GM12878 (cell line): ENCODE data around the gene PHC1. TPM values are rescaled to one million over a fixed set of nuclear protein-coding genes. Genes with fewer than 3 reads are reported as not detected.

Experiments
- ATAC-seq: fragments of 200-7000 bp; cut with Tn5 transposase; 3 replicates; pipeline ENCODE4 v1.9.1; 2020; ENCODE audit warnings: mild to moderate bottlenecking, moderate library complexity
- BruUV-seq: library from RNA; stranded (reverse); fragments of 400-500 nt; replicated peaks from 2 replicates; lab custom pipeline; 2021; lab: Mats Ljungman, UMichigan
- CTCF ChIA-PET: fragments of 300-600 bp; sonication (Branson Sonifier 250); formaldehyde crosslinking; extraction: SDS; loops from one replicate; lab custom pipeline; 2021; ENCODE audit warnings: inconsistent platforms; lab: Yijun Ruan, JAX
- POLR2A ChIA-PET: fragments of 350-600 bp; formaldehyde crosslinking; extraction: SDS; loops from one replicate; lab custom pipeline; 2021; ENCODE audit warnings: inconsistent platforms; lab: Charles Lee
- RAD21 ChIA-PET: fragments of 300-600 bp; sonication (Branson Sonifier 250); formaldehyde crosslinking; loops from one replicate; lab custom pipeline; 2023; ENCODE audit warnings: antibody characterized with exemption; ENCODE audit not compliant: unreplicated experiment; lab: Charles Lee
- SMC1A ChIA-PET: fragments of 300-600 bp; sonication (Branson Sonifier 250); formaldehyde crosslinking; loops from one replicate; lab custom pipeline; 2023; ENCODE audit not compliant: unreplicated experiment, uncharacterized antibody; lab: Charles Lee
- DNase-seq: peaks from one replicate; pipeline ENCODE4 v3.0.0-alpha.2; 2011; ENCODE audit warnings: low read depth, low spot score
- FAIRE-seq: peaks from 3 replicates; lab custom pipeline; 2011; peaks lifted over from hg19 to GRCh38; lab: Jason Lieb, UNC
- H2AFZ ChIP-seq: 2 replicates; pipeline ENCODE4 v1.6.0; 2011; ENCODE audit warnings: low read depth, low read length, control low read depth; ENCODE audit not compliant: control insufficient read depth
- H3K27ac ChIP-seq: 2 replicates; pipeline ENCODE4 v1.5.1; 2011; ENCODE audit warnings: control low read depth; ENCODE audit not compliant: control insufficient read depth, insufficient read depth
- H3K27me3 ChIP-seq, 2 experiments: replicated peaks in 1 of 2; 2 replicates each; pipeline versions ENCODE4 v1.6.0 to v1.6.1; 2011; ENCODE audit warnings: low read length in 1 of 2; ENCODE audit not compliant: control insufficient read depth in 2 of 2, insufficient read depth in 2 of 2
- H3K36me3 ChIP-seq, 2 experiments: 2 replicates each; pipeline ENCODE4 v1.5.1; 2011; ENCODE audit warnings: low read length in 1 of 2; ENCODE audit not compliant: control insufficient read depth in 2 of 2, insufficient read depth in 2 of 2
- H3K4me1 ChIP-seq: 2 replicates; pipeline ENCODE4 v1.6.1; 2011; ENCODE audit warnings: mild to moderate bottlenecking, low read length, moderate library complexity, mixed read lengths; ENCODE audit not compliant: control insufficient read depth, insufficient read depth
- H3K4me2 ChIP-seq: 2 replicates; pipeline ENCODE4 v1.6.0; 2011; ENCODE audit warnings: control low read depth; ENCODE audit not compliant: control insufficient read depth, insufficient read depth
- H3K4me3 ChIP-seq: fragments of 200-600 bp; sonication (generic); 2 replicates; pipeline ENCODE4 v1.5.1; 2016
- H3K79me2 ChIP-seq: 2 replicates; pipeline ENCODE4 v1.6.0; 2011; ENCODE audit warnings: low read length; ENCODE audit not compliant: control insufficient read depth, insufficient read depth
- H3K9ac ChIP-seq: 2 replicates; pipeline ENCODE4 v1.8.0; 2011; ENCODE audit warnings: low read length, control low read depth, mixed read lengths; ENCODE audit not compliant: control insufficient read depth, insufficient read depth
- H3K9me3 ChIP-seq: replicated peaks from 3 replicates; pipeline ENCODE4 v1.5.1; 2011; ENCODE audit warnings: mild to moderate bottlenecking, low read length; ENCODE audit not compliant: control insufficient read depth, insufficient read depth
- H4K20me1 ChIP-seq: 2 replicates; pipeline ENCODE4 v1.6.0; 2011; ENCODE audit not compliant: control insufficient read depth, insufficient read depth
- BRCA1 ChIP-seq: IDR thresholded peaks from 2 replicates; pipeline ENCODE4 v1.6.1; 2011; ENCODE audit warnings: low read depth, low read length, improper control_type of control experiment
- ETV6 ChIP-seq, 2 experiments: fragments of 450-650 bp in 1 of 2; IDR thresholded peaks in 1 of 2; conservative IDR thresholded peaks in 1 of 2; 2 replicates each; pipeline ENCODE4 v1.6.1; 2014; ENCODE audit warnings: antibody characterized with exemption in 1 of 2, borderline replicate concordance in 1 of 2, low read depth in 1 of 2, mild to moderate bottlenecking in 1 of 2, moderate library complexity in 1 of 2
- GATAD2B ChIP-seq: fragments of 450-650 bp; conservative IDR thresholded peaks from 2 replicates; pipeline ENCODE4 v1.6.1; 2017; ENCODE audit warnings: low read depth, mild to moderate bottlenecking, moderate library complexity
- IKZF2 ChIP-seq, 2 experiments: fragments of 450-650 bp; IDR thresholded peaks; 2 replicates each; pipeline ENCODE4 v1.6.1; 2017; ENCODE audit warnings: mild to moderate bottlenecking in 2 of 2, moderate library complexity in 2 of 2
- JUND ChIP-seq: IDR thresholded peaks from 2 replicates; pipeline ENCODE4 v1.6.1; 2012; ENCODE audit warnings: low read depth, mild to moderate bottlenecking, low read length, improper control_type of control experiment, moderate library complexity
- KLF5 ChIP-seq: fragments of 450-650 bp; IDR thresholded peaks from 2 replicates; pipeline ENCODE4 v1.6.1; 2014; ENCODE audit warnings: mild to moderate bottlenecking; ENCODE audit not compliant: partially characterized antibody
- MYB ChIP-seq: fragments of 150-350 bp; IDR thresholded peaks from 2 replicates; pipeline ENCODE4 v1.6.1; 2014; ENCODE audit warnings: mild to moderate bottlenecking, low read depth, low read length, borderline replicate concordance
- NR2F1 ChIP-seq: fragments of 450-650 bp; conservative IDR thresholded peaks from 2 replicates; pipeline ENCODE4 v1.6.1; 2017; ENCODE audit warnings: mild to moderate bottlenecking
- RAD51 ChIP-seq: fragments of 450-650 bp; IDR thresholded peaks from 2 replicates; pipeline ENCODE4 v1.6.1; 2016; ENCODE audit warnings: moderate library complexity, mild to moderate bottlenecking, inconsistent platforms
- RFX5 ChIP-seq: IDR thresholded peaks from 2 replicates; pipeline ENCODE4 v1.6.1; 2011; ENCODE audit warnings: low read depth, low read length, improper control_type of control experiment
- TBL1XR1 ChIP-seq: IDR thresholded peaks from 2 replicates; pipeline ENCODE4 v1.6.1; 2012; ENCODE audit warnings: low read depth, low read length, improper control_type of control experiment
- WGBS: methylation state at CpG from one replicate; pipeline ENCODE4 v1.1.6; 2016; ENCODE audit warnings: low lambda C conversion rate; ENCODE audit not compliant: insufficient replicate concordance, insufficient coverage; ENCODE audit errors: missing lambda C conversion rate; 5-methylcytosine and 5-hydroxymethylcytosine counted together
- in situ Hi-C: fragments of 300-500 bp; cut with MboI; formaldehyde crosslinking; loops from 9 replicates; pipeline ENCODE4 v1.14.3; 2018; ENCODE audit warnings: mixed read lengths
- intact Hi-C: fragments of 100-400 bp; cut with micrococcal nuclease; formaldehyde crosslinking; loops from one replicate; pipeline ENCODE4 v1.14.2; 2022; ENCODE audit not compliant: unreplicated experiment
- polyA plus RNA-seq, 11 experiments: library from polyadenylated mRNA; depleted of rRNA in 4 of 11; unstranded in 6 of 11; stranded (reverse) in 5 of 11; fragments of >200 nt; fragmentation: Nextera tagmentation in 4 of 11; fragmentation: Illumina TruSeq in 1 of 11; extraction: Ambion mirVana in 4 of 11; extraction: Trizol in 1 of 11; gene quantifications; 1 replicate in 1 of 11; 2 replicates in 10 of 11; pipeline versions ENCODE4 v1.2.1 to v1.2.3, GENCODE V29; 2011 to 2016; ENCODE audit warnings: inconsistent platforms in 2 of 11, missing spikeins in 2 of 11, low read depth in 1 of 11
- total RNA-seq, 4 experiments: library from RNA; depleted of rRNA in 3 of 4; stranded (reverse); fragments of >200 nt in 3 of 4; fragmentation: Illumina TruSeq in 1 of 4; extraction: Trizol in 1 of 4; gene quantifications; 2 replicates each; pipeline versions ENCODE4 v1.2.1 to v1.2.3, GENCODE V29; 2013 to 2021
- TF ChIP-seq, protein P1 (sequence below): fragments of 450-650 bp; IDR thresholded peaks from 2 replicates; pipeline ENCODE4 v1.6.1; 2016; ENCODE audit warnings: mild to moderate bottlenecking, moderate library complexity, borderline replicate concordance
- TF ChIP-seq, protein P2 (sequence below): fragments of 450-650 bp; formaldehyde crosslinking; IDR thresholded peaks from 2 replicates; pipeline ENCODE4 v1.5.0; 2022; ENCODE audit warnings: mild to moderate bottlenecking, missing genetic modification characterization
- TF ChIP-seq, protein P3 (sequence below): fragments of 450-650 bp; IDR thresholded peaks from 2 replicates; pipeline ENCODE4 v1.6.1; 2017; ENCODE audit warnings: borderline replicate concordance

The PHC1 gene
- total and polyA plus RNA-seq, 10 of the 15 experiments (the other 5 are each of a cell fraction or from before 2014, with no cell fraction given) = 0.50 to 16.3 (median 2.1) TPM

DNA sequence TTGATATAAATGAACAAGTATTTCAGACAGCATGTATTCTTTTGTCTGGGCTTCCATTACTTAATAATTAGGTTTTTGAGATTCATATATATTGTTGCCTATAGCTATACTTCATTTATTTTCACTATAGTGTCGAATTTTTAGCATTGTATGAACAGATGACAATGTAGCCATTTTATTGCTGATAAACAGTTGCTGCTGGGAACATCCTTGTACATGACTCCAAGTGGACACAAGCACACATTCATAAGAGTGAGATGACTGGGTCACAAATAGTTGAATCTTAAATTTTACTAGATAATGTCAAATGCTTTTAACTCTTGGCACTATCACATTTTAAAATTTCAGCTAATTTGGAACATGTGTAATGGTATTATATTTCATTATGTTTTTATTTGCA lies 19.3 kb upstream of the PHC1 start:
- H3K4me1 ChIP-seq = no peaks in the 10 kb centered on the region; the same call in 1 of the 2 replicates
- ChIA-PET POLR2A (no interaction called here), SMC1A (no interaction called here), RAD21 (interaction anchor here (1.0 kb wide), 1 partner anchor 351 kb away, joined by 4 read pairs; no protein-coding TSS in a partner anchor), CTCF (interaction anchor here (1.2 to 1.7 kb wide), 6 partner anchors 19 to 351 kb away, joined by 3 to 5 read pairs (median 4); no protein-coding TSS in a partner anchor)
- BruUV-seq = no TSS peak
- intact Hi-C loops = loop anchor here (5.0 kb wide), 1 partner anchor 288 kb away; no protein-coding TSS in a partner anchor
- no peak for ATAC-seq
- no peak overlapping the region for H2AFZ ChIP-seq
- no peak overlapping the region for H3K27ac ChIP-seq
- no peak overlapping the region for H3K9ac ChIP-seq
- no peaks in the 10 kb centered on the region for H3K79me2 ChIP-seq
- H3K27me3 ChIP-seq = no peaks in the 10 kb centered on the region; a peak in 1 of 4 replicates
- WGBS = 0% methylated on average over 1 of the region's 1 CpG
- FAIRE-seq = no peak
- no peak overlapping the region for H3K4me3 ChIP-seq
- H3K9me3 ChIP-seq = no peaks in the 10 kb centered on the region; the same call in 2 of the 3 replicates
- in situ Hi-C loops = loop anchor here (10.0 to 25.0 kb wide), 2 partner anchors 210 to 358 kb away; partner anchors contain the start of gene CLEC4E
- no peaks in the 10 kb centered on the region for H3K36me3 ChIP-seq
- no peaks in the 10 kb centered on the region for H4K20me1 ChIP-seq
- no peak overlapping the region for H3K4me2 ChIP-seq
- DNase-seq = no peak
- TF ChIP-seq BRCA1 = no peak
- TF ChIP-seq GATAD2B = no peak
- TF ChIP-seq, protein P1, sequence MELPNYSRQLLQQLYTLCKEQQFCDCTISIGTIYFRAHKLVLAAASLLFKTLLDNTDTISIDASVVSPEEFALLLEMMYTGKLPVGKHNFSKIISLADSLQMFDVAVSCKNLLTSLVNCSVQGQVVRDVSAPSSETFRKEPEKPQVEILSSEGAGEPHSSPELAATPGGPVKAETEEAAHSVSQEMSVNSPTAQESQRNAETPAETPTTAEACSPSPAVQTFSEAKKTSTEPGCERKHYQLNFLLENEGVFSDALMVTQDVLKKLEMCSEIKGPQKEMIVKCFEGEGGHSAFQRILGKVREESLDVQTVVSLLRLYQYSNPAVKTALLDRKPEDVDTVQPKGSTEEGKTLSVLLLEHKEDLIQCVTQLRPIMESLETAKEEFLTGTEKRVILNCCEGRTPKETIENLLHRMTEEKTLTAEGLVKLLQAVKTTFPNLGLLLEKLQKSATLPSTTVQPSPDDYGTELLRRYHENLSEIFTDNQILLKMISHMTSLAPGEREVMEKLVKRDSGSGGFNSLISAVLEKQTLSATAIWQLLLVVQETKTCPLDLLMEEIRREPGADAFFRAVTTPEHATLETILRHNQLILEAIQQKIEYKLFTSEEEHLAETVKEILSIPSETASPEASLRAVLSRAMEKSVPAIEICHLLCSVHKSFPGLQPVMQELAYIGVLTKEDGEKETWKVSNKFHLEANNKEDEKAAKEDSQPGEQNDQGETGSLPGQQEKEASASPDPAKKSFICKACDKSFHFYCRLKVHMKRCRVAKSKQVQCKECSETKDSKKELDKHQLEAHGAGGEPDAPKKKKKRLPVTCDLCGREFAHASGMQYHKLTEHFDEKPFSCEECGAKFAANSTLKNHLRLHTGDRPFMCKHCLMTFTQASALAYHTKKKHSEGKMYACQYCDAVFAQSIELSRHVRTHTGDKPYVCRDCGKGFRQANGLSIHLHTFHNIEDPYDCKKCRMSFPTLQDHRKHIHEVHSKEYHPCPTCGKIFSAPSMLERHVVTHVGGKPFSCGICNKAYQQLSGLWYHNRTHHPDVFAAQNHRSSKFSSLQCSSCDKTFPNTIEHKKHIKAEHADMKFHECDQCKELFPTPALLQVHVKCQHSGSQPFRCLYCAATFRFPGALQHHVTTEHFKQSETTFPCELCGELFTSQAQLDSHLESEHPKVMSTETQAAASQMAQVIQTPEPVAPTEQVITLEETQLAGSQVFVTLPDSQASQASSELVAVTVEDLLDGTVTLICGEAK = no peak
- TF ChIP-seq IKZF2 (IDR thresholded peaks at IDR 0.05) = no peak
- TF ChIP-seq, protein P2, sequence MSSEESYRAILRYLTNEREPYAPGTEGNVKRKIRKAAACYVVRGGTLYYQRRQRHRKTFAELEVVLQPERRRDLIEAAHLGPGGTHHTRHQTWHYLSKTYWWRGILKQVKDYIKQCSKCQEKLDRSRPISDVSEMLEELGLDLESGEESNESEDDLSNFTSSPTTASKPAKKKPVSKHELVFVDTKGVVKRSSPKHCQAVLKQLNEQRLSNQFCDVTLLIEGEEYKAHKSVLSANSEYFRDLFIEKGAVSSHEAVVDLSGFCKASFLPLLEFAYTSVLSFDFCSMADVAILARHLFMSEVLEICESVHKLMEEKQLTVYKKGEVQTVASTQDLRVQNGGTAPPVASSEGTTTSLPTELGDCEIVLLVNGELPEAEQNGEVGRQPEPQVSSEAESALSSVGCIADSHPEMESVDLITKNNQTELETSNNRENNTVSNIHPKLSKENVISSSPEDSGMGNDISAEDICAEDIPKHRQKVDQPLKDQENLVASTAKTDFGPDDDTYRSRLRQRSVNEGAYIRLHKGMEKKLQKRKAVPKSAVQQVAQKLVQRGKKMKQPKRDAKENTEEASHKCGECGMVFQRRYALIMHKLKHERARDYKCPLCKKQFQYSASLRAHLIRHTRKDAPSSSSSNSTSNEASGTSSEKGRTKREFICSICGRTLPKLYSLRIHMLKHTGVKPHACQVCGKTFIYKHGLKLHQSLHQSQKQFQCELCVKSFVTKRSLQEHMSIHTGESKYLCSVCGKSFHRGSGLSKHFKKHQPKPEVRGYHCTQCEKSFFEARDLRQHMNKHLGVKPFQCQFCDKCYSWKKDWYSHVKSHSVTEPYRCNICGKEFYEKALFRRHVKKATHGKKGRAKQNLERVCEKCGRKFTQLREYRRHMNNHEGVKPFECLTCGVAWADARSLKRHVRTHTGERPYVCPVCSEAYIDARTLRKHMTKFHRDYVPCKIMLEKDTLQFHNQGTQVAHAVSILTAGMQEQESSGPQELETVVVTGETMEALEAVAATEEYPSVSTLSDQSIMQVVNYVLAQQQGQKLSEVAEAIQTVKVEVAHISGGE (CRISPR knock-in tag) = no peak
- TF ChIP-seq ETV6 (conservative IDR thresholded peaks at IDR 0.05 in 1 of 2, IDR thresholded peaks at IDR 0.05 in 1 of 2; ENCODE audit: borderline replicate concordance in 1 of 2, low read depth in 1 of 2) = no peak
- TF ChIP-seq TBL1XR1 = no peak
- TF ChIP-seq MYB = no peak
- TF ChIP-seq JUND = no peak
- TF ChIP-seq RFX5 = no peak
- TF ChIP-seq RAD51 = no peak
- TF ChIP-seq, protein P3, sequence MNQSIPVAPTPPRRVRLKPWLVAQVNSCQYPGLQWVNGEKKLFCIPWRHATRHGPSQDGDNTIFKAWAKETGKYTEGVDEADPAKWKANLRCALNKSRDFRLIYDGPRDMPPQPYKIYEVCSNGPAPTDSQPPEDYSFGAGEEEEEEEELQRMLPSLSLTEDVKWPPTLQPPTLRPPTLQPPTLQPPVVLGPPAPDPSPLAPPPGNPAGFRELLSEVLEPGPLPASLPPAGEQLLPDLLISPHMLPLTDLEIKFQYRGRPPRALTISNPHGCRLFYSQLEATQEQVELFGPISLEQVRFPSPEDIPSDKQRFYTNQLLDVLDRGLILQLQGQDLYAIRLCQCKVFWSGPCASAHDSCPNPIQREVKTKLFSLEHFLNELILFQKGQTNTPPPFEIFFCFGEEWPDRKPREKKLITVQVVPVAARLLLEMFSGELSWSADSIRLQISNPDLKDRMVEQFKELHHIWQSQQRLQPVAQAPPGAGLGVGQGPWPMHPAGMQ = no peak
- no peak for TF ChIP-seq NR2F1
- TF ChIP-seq KLF5 = no peak
